ENCODE measurements around the gene PPFIBP1.

Gene PPFIBP1

DNA sequence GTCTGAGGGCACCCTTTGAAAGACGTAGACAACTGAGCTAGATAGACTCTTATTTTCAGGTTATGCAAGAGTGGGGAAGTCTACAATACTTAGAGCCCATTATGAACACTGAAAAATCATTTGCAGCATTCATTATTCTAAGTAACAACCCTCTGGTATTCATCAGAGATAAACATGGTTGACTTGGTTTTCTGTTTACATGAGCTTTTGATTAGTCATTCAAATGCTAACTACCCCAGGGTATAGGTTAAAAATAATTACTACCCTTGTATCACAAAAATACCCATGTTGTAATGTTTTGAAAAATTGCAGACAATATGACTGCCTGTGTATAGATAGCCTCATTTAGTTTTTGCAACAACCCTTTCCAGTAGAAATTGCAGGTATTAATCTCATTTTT is 78.5 kb downstream of the PPFIBP1 start:
- Histone ChIP-seq H3K27me3 (ENCODE audit: control insufficient read depth, insufficient read depth, low read length) (no peaks in the 10 kb centered on the region), H3K4me1 (no peaks in the 10 kb centered on the region), H3K9me3 (ENCODE audit: control insufficient read depth, low read length) (no peaks in the 10 kb centered on the region)

DNA sequence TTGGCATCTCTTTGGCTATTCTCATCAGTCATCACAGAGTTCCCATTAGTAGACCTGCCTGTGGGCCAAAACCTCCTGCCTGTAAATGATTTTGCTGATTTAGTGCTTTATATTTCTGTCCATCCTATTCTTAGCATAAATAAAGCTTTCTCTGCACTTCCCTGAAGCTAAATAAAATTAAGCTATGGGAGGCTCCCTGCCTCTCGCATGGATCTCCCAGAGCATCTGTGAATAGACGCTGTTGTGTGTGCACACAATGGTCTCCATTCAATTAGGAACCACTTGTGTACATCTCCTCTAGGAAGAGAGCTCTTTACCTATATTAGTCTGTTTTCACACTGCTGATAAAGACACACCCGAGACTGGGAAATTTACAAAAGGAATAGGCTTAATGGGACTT is 80.4 kb downstream of the PPFIBP1 start:
- H3K4me2 ChIP-seq (ENCODE audit: low read length): no peak overlapping the region
- H3K4me1 ChIP-seq: no peaks in the 10 kb centered on the region
- H3K79me2 ChIP-seq: peaks cover 3% of the 10 kb centered on the region
- no peak overlapping the region for H3K27ac ChIP-seq
- TF ChIP-seq, protein P1, sequence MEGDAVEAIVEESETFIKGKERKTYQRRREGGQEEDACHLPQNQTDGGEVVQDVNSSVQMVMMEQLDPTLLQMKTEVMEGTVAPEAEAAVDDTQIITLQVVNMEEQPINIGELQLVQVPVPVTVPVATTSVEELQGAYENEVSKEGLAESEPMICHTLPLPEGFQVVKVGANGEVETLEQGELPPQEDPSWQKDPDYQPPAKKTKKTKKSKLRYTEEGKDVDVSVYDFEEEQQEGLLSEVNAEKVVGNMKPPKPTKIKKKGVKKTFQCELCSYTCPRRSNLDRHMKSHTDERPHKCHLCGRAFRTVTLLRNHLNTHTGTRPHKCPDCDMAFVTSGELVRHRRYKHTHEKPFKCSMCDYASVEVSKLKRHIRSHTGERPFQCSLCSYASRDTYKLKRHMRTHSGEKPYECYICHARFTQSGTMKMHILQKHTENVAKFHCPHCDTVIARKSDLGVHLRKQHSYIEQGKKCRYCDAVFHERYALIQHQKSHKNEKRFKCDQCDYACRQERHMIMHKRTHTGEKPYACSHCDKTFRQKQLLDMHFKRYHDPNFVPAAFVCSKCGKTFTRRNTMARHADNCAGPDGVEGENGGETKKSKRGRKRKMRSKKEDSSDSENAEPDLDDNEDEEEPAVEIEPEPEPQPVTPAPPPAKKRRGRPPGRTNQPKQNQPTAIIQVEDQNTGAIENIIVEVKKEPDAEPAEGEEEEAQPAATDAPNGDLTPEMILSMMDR (IDR thresholded peaks at IDR 0.05): no peak
- no peaks in the 10 kb centered on the region for H3K27me3 ChIP-seq (ENCODE audit: control insufficient read depth, insufficient read depth, low read length)
- no peak overlapping the region for H2AFZ ChIP-seq
- H3K36me3 ChIP-seq (ENCODE audit: control insufficient read depth, insufficient read depth, low read length): no peaks in the 10 kb centered on the region
- no peaks in the 10 kb centered on the region for H3K9me3 ChIP-seq (ENCODE audit: control insufficient read depth, low read length)
- H3K9ac ChIP-seq: no peak overlapping the region
- H3K4me3 ChIP-seq (ENCODE audit: low read depth, low read length): no peak overlapping the region

More for the DNA sequence above, 78.5 kb downstream of the PPFIBP1 start:
- H3K9ac ChIP-seq: no peak overlapping the region
- H3K79me2 ChIP-seq: peaks cover 9% of the 10 kb centered on the region
- TF ChIP-seq, protein P1 (IDR thresholded peaks at IDR 0.05): no peak
- H3K4me2 ChIP-seq (ENCODE audit: low read length): no peak overlapping the region
- H2AFZ ChIP-seq: no peak overlapping the region
- no peak overlapping the region for H3K4me3 ChIP-seq (ENCODE audit: low read depth, low read length)
- H3K36me3 ChIP-seq (ENCODE audit: control insufficient read depth, insufficient read depth, low read length): no peaks in the 10 kb centered on the region
- no peak overlapping the region for H3K27ac ChIP-seq

DNA sequence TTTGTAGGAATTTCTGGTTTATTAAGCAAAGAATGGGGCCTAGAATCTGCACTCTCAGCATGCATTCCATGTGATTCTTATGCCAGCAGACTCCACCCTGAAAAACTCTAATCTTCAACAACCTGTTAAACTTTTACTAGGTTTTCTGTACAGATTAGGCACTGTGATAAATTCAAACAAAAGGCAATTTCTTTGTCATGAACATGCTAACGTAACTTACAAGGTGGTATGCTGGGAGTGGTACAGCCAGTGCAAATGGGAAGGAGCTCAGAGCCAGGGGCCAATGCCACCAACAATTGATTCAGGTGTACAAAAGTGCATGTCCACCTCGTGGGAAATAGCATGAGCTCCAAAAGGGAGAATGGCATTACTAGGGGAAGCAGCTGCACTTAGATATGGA is 83.0 kb downstream of the PPFIBP1 start:
- no peaks in the 10 kb centered on the region for H3K4me1 ChIP-seq

DNA sequence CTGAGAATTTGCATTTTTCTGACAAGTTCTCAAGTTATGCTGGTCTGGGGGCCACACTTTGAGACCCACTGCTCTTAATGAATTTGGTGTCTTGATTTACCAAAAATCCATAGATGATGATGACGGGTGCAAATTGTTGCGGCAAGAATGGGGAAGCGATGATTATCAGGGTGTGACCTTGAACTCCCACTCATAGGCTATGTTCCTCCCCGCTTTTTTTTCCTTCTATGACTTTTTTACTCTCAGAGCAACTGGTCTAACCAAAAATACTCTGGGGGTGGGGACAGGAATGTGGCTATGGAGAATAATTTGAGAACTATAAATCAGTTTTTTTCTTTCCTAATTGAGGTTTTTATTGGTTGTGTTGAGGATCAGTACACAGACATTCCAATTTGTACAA is 83.6 kb downstream of the PPFIBP1 start:
- Histone ChIP-seq H3K4me1 (no peaks in the 10 kb centered on the region), H3K9ac (no peak overlapping the region), H2AFZ (no peak overlapping the region), H3K27ac (no peak overlapping the region), H3K36me3 (ENCODE audit: control insufficient read depth, insufficient read depth, low read length) (no peaks in the 10 kb centered on the region), H3K79me2 (peaks cover 3% of the 10 kb centered on the region), H3K4me2 (ENCODE audit: low read length) (no peak overlapping the region), H3K27me3 (ENCODE audit: control insufficient read depth, insufficient read depth, low read length) (no peaks in the 10 kb centered on the region), H3K9me3 (ENCODE audit: control insufficient read depth, low read length) (no peaks in the 10 kb centered on the region), H3K4me3 (ENCODE audit: low read depth, low read length) (no peak overlapping the region)
- TF ChIP-seq, protein P1 (IDR thresholded peaks at IDR 0.05): no peak

More for the DNA sequence above, 83.0 kb downstream of the PPFIBP1 start:
- TF ChIP-seq, protein P1 (IDR thresholded peaks at IDR 0.05): no peak
- Histone ChIP-seq H3K79me2 (peaks cover 3% of the 10 kb centered on the region), H3K27me3 (ENCODE audit: control insufficient read depth, insufficient read depth, low read length) (no peaks in the 10 kb centered on the region), H3K9me3 (ENCODE audit: control insufficient read depth, low read length) (no peaks in the 10 kb centered on the region), H3K36me3 (ENCODE audit: control insufficient read depth, insufficient read depth, low read length) (no peaks in the 10 kb centered on the region), H3K4me3 (ENCODE audit: low read depth, low read length) (no peak overlapping the region), H3K9ac (no peak overlapping the region), H3K4me2 (ENCODE audit: low read length) (no peak overlapping the region), H3K27ac (no peak overlapping the region), H2AFZ (no peak overlapping the region)

DNA sequence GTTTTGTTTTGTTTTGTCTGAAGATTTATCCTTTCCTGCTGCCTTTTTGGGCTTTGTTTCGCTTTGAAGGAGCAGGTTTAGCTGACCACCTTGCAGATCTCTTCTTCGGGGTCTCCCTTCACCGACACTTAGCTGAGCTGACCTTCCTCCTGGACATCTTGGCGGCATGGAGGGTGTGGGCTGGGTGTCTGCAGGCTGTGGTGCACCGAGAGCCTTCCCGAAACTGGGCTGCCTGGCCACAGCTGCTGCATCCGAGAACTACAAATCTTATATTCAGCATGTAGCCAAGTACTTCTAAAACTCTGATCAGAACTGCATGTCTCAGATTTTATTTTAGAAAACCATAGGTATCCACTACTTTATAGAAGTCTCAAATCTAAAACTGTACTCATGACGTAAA is 84.9 kb downstream of the PPFIBP1 start:
- Histone ChIP-seq H3K36me3 (ENCODE audit: control insufficient read depth, insufficient read depth, low read length) (no peaks in the 10 kb centered on the region), H3K79me2 (no peaks in the 10 kb centered on the region), H3K27ac (no peak overlapping the region), H3K4me3 (ENCODE audit: low read depth, low read length) (no peak overlapping the region), H3K9me3 (ENCODE audit: control insufficient read depth, low read length) (no peaks in the 10 kb centered on the region), H3K27me3 (ENCODE audit: control insufficient read depth, insufficient read depth, low read length) (no peaks in the 10 kb centered on the region), H3K9ac (no peak overlapping the region), H3K4me2 (ENCODE audit: low read length) (no peak overlapping the region), H3K4me1 (no peaks in the 10 kb centered on the region), H2AFZ (no peak overlapping the region)
- TF ChIP-seq, protein P1 (IDR thresholded peaks at IDR 0.05): no peak
